Transverse colon (tissue), 3 donors: ENCODE data around the gene HCK.
"Not testable (repeated sequence)": the region's sequence is repeated elsewhere in the genome, so short reads cannot be mapped to it uniquely, and the experiment has no call there.

Source experiments
- POLR2A ChIP-seq: fragments of 450-650 bp; IDR thresholded peaks from one replicate; pipeline ENCODE4 v1.6.1; 2016; ENCODE audit warnings: antibody characterized with exemption, mild to moderate bottlenecking, moderate library complexity
- POLR2AphosphoS5 ChIP-seq, 3 donors: sonication (generic); formaldehyde crosslinking; IDR thresholded peaks; one replicate each; pipeline ENCODE4 v1.6.1; 2016; ENCODE audit warnings: antibody characterized with exemption in 3 of 3

GRCh38 chr20:32033721-32034120, 18.3 kb upstream of the HCK start:
- TF ChIP-seq POLR2A; POLR2AphosphoS5 (IDR thresholded peaks at IDR 0.05): not testable (repeated sequence)
